ENCODE results near the gene MCHR1. TPM values are rescaled to one million over a fixed set of nuclear protein-coding genes. Genes with fewer than 3 reads are reported as not detected.

Gene MCHR1
- polyA plus RNA-seq, 1 donor (not counting 4 experiments of a cell fraction or from before 2014, with no cell fraction given): 0.12 TPM

DNA sequence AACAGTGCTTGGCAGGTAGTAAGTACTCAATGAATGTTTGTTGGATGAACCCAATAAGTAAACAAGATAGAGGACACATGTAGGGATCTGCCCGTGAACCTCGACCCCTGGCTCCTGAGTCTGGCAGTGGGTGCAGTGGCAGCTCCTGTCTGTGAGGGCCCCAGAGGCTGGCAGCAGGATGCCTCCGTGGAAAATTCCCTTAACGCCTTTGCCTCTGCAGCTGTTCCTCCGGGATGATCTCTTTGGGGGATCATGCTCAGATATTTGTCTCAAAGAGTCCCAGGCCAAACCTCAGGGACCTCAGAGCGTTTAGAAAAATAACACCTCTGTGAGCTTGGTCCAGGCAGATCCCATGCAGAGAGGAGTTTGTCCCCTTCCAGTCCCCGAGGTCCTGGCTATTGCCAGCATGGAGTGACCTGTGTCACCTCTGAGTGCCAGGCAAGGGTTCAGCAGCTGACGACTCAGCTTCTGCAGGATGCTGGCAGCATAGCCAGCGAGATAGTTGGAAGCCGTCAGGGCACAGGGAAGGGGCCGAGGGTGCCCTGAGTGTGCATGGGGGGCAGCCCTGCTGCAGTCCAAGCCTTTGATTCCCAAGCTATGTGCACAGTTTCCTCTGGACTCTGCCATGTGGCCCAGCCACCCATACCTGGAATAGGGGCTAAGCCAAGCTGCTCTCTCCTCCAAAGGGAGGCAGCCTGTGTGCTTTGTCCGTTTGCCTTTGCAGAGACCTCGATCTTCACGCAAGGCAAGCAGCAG is 613 bp upstream of the MCHR1 start:
- no peak overlapping the region for H3K9ac ChIP-seq (ENCODE audit: control insufficient read depth, extremely low read depth, insufficient read depth, low read length)
- dilution Hi-C loops (cut with MboI; ENCODE audit: extremely low pct_ligation_motif_present, low sequenced_read_pairs): no loop called here

DNA sequence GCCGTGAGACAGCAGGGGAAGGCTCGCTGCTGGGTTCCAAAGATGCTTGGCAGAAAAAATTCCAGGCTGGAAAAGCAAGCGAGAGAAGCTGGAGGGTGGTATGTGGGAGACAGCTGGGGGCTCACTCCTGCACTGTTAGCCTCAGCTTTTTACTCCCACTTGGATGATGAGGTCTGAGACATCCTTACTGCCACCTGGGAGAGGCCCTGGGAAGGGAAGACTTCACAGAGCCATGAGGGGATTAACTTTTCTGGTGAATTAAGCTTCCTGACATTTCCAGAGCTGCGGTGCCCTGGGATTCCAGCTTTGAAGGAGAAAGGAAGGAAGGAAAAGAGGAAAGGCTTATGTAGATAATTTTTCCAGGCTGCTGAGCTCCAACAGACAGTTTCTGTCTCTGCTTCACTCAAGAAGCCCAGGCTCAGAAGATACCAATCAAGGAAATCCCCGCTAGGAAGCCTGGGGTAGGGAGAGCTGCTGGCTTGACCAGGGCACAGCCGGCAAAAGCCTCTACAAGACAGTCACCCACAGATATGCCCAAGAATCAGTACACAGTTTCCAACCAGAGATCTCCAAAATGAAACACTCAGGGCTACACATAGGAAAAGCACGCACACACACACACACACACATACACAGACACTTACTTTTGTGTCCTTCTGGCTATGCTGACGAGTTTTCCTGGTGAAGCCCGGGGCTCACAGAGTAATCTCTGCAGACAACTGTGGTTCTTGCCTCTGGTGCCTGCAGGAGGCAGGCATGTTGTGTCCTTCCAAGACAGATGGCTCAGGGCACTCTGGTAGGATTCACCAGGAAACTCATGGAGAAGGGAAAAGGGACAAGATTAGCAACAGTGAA is 907 bp downstream of the MCHR1 start:
- Histone ChIP-seq H3K9me1 (ENCODE audit: control insufficient read depth, extremely low read depth, insufficient read depth, low read length) (no peaks in the 10 kb centered on the region), H3K4me1 (ENCODE audit: control insufficient read depth, extremely low read depth, insufficient read depth, low read length) (peaks cover 28% of the 10 kb centered on the region), H3K79me2 (ENCODE audit: control insufficient read depth, insufficient read depth, low read length) (no peaks in the 10 kb centered on the region), H3K27ac (ENCODE audit: control insufficient read depth, insufficient read depth, low read length) (no peak overlapping the region), H3K9ac (ENCODE audit: control insufficient read depth, extremely low read depth, insufficient read depth, low read length) (no peak overlapping the region), H3K4me3 (ENCODE audit: control insufficient read depth in 2 of 3, extremely low read depth in 1 of 3, insufficient read depth in 2 of 3, low read depth in 1 of 3, low read length in 3 of 3) (no peak overlapping the region), H4K20me1 (ENCODE audit: control insufficient read depth, extremely low read depth, insufficient read depth, low read length) (no peaks in the 10 kb centered on the region), H3K9me3 (ENCODE audit: control insufficient read depth, low read depth, low read length) (no peaks in the 10 kb centered on the region), H3K4me2 (ENCODE audit: control insufficient read depth, extremely low read depth, insufficient read depth, low read depth, low read length) (no peak overlapping the region), H3K36me3 (ENCODE audit: control insufficient read depth in 2 of 2, extremely low read depth in 1 of 2, insufficient read depth in 2 of 2, low read length in 2 of 2) (no peaks in the 10 kb centered on the region), H3K27me3 (ENCODE audit: control insufficient read depth, extremely low read depth, insufficient read depth, low read length) (peaks cover 6% of the 10 kb centered on the region), H2AFZ (ENCODE audit: control insufficient read depth, low read length) (no peak overlapping the region)
- TF ChIP-seq, protein P1, sequence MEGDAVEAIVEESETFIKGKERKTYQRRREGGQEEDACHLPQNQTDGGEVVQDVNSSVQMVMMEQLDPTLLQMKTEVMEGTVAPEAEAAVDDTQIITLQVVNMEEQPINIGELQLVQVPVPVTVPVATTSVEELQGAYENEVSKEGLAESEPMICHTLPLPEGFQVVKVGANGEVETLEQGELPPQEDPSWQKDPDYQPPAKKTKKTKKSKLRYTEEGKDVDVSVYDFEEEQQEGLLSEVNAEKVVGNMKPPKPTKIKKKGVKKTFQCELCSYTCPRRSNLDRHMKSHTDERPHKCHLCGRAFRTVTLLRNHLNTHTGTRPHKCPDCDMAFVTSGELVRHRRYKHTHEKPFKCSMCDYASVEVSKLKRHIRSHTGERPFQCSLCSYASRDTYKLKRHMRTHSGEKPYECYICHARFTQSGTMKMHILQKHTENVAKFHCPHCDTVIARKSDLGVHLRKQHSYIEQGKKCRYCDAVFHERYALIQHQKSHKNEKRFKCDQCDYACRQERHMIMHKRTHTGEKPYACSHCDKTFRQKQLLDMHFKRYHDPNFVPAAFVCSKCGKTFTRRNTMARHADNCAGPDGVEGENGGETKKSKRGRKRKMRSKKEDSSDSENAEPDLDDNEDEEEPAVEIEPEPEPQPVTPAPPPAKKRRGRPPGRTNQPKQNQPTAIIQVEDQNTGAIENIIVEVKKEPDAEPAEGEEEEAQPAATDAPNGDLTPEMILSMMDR (optimal IDR thresholded peaks at IDR 0.05 in 1 of 3, IDR thresholded peaks at IDR 0.05 in 1 of 3, conservative IDR thresholded peaks at IDR 0.05 in 1 of 3; ENCODE audit: extremely low read depth in 1 of 3, insufficient read depth in 2 of 3, low read length in 3 of 3): peak in 2 of 3 experiments; percentile 17 to 30
- no peak for TF ChIP-seq EZH2 (IDR thresholded peaks at IDR 0.05; ENCODE audit: low read length)
- DNase-seq (ENCODE audit: low read depth, low spot score): no peak
- dilution Hi-C loops (cut with MboI; ENCODE audit: extremely low pct_ligation_motif_present, low sequenced_read_pairs): no loop called here
- FAIRE-seq: no peak

More for the DNA sequence above, 613 bp upstream of the MCHR1 start:
- TF ChIP-seq, protein P1 (optimal IDR thresholded peaks at IDR 0.05 in 1 of 3, IDR thresholded peaks at IDR 0.05 in 1 of 3, conservative IDR thresholded peaks at IDR 0.05 in 1 of 3; ENCODE audit: extremely low read depth in 1 of 3, insufficient read depth in 2 of 3, low read length in 3 of 3): no peak
- TF ChIP-seq EZH2 (IDR thresholded peaks at IDR 0.05; ENCODE audit: low read length): no peak
- Histone ChIP-seq H4K20me1 (ENCODE audit: control insufficient read depth, extremely low read depth, insufficient read depth, low read length) (no peaks in the 10 kb centered on the region), H3K4me2 (ENCODE audit: control insufficient read depth, extremely low read depth, insufficient read depth, low read depth, low read length) (no peak overlapping the region), H3K27me3 (ENCODE audit: control insufficient read depth, extremely low read depth, insufficient read depth, low read length) (peaks cover 6% of the 10 kb centered on the region), H3K27ac (ENCODE audit: control insufficient read depth, insufficient read depth, low read length) (no peak overlapping the region), H3K4me3 (ENCODE audit: control insufficient read depth in 2 of 3, extremely low read depth in 1 of 3, insufficient read depth in 2 of 3, low read depth in 1 of 3, low read length in 3 of 3) (no peak overlapping the region), H2AFZ (ENCODE audit: control insufficient read depth, low read length) (no peak overlapping the region), H3K79me2 (ENCODE audit: control insufficient read depth, insufficient read depth, low read length) (no peaks in the 10 kb centered on the region), H3K36me3 (ENCODE audit: control insufficient read depth in 2 of 2, extremely low read depth in 1 of 2, insufficient read depth in 2 of 2, low read length in 2 of 2) (no peaks in the 10 kb centered on the region), H3K9me1 (ENCODE audit: control insufficient read depth, extremely low read depth, insufficient read depth, low read length) (no peaks in the 10 kb centered on the region), H3K4me1 (ENCODE audit: control insufficient read depth, extremely low read depth, insufficient read depth, low read length) (peaks cover 28% of the 10 kb centered on the region), H3K9me3 (ENCODE audit: control insufficient read depth, low read depth, low read length) (no peaks in the 10 kb centered on the region)
- no peak for DNase-seq (ENCODE audit: low read depth, low spot score)
- FAIRE-seq: no peak

Measured in keratinocyte (primary cell).